ENCODE data around the gene SGCB. TPM values are rescaled to one million over a fixed set of nuclear protein-coding genes. Genes with fewer than 3 reads are reported as not detected.
A peak's percentile ranks its signal among the peaks of the same experiment; 100 is the strongest.
"Not testable (repeated sequence)": the region's sequence is repeated elsewhere in the genome, so short reads cannot be mapped to it uniquely, and the experiment has no call there.

Gene SGCB, protein sequence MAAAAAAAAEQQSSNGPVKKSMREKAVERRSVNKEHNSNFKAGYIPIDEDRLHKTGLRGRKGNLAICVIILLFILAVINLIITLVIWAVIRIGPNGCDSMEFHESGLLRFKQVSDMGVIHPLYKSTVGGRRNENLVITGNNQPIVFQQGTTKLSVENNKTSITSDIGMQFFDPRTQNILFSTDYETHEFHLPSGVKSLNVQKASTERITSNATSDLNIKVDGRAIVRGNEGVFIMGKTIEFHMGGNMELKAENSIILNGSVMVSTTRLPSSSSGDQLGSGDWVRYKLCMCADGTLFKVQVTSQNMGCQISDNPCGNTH
- total RNA-seq (10 to 100 TPM; 15.3 to 16.9 TPM), polyA plus RNA-seq (4.9 TPM)

DNA sequence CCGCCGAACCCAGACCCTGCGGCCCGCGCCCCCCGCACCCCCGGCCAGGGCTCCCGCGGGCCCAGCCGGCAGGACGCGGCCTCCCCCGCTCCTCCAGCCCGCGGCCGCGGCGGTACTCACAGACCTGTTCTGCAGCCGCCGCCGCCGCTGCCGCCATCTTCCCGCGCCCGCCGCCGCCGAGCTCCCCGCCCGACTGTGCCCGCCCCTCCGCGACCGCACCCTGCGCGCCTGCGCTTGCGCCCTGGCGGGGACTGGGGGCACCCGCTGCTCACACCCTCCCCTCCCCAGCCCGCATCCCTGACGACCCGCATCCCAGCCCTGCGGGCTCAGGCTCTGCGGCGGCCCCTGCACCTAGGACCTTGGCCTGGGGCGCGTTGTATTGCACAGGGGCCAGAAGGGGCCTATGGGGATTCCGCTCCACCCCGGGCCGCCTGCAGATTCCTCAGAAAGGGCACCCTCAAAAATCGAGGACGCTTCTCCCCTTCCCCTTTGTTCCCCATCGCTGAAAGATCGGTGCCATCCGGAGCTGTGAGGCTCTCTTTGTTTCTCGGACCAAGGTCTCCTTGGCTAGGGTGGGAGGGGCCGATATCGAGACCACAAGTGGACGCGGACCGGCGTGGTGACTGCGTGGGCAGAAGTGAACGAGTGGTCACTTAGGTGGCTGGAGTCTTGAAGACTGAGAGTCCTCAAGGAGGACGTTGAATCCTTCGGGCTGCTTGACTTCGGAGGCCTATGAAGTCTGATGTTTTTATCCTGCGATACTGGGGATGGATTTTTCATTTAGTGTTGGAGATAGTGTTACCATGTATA, at the start of gene SGCB:
TSS of gene SGCB (minus strand) at position 197 of the 810 bp plus-strand sequence. CDS start at position 157, 40 bp downstream.
- H3K4me1 ChIP-seq (ENCODE audit: insufficient read depth, low read length) = peaks cover 9% of the 10 kb centered on the region
- ChIA-PET CTCF (interaction anchor here (1.9 to 2.1 kb wide), 2 partner anchors 12 to 207 kb away, joined by 7 to 8 read pairs; no protein-coding TSS in a partner anchor), POLR2A (interaction anchor here (0.7 to 1.5 kb wide), 2 partner anchors 194 to 195 kb away, joined by 3 to 5 read pairs; partner anchors contain the start of gene DCUN1D4)
- peak; percentile 55 to 80 (median 71) for DNase-seq
- Mint-ChIP-seq H3K27me3 (peaks cover 3 to 10% of the 10 kb centered on the region in 2 donors), H3K4me3 (peak within 1 kb of the TSS; percentile 80 to 98 (median 88)), H3K27ac (peak within 1 kb of the TSS; percentile 4 to 96 (median 68)), H3K4me1 (peaks cover 26 to 39% (median 31%) of the 10 kb centered on the region in 3 donors), H3K9me3 (no peaks in the 10 kb centered on the region), H3K36me3 (peaks cover 0 to 4% (median 0%) of the 10 kb centered on the region in 3 donors)
- H3K27me3 ChIP-seq (ENCODE audit: insufficient read depth, low read length, poor library complexity, severe bottlenecking) = no peaks in the 10 kb centered on the region
- peak within 1 kb of the TSS; percentile 62 for H3K4me3 ChIP-seq (ENCODE audit: low read length)
- H3K36me3 ChIP-seq (ENCODE audit: insufficient read depth, low read length) = no peaks in the 10 kb centered on the region
- no peak within 1 kb of the TSS for H3K27ac ChIP-seq (ENCODE audit: low read depth, low read length)
- no peaks in the 10 kb centered on the region for H3K9me3 ChIP-seq (ENCODE audit: low read length)

DNA sequence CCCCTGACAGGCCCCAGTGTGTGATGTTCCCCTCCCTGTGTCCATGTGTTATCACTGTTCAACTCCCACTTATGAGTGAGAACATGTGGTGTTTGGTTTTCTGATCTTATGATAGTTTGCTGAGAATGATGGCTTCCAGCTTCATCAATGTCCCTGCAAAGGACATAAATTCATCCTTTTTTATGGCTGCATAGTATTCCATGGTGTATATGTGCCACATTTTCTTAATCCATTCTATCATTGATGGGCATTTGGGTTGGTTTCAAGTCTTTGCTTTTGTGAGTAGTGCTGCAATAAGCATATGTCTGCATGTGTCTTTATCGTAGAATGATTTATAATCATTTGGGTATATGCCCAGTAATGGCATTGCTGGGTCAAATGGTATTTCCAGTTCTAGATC, 48.3 kb upstream of the SGCB start:
- H3K4me3 ChIP-seq (ENCODE audit: low read length); H3K9me3 Mint-ChIP-seq; H3K27ac ChIP-seq (ENCODE audit: low read depth, low read length); H3K4me1 ChIP-seq (ENCODE audit: insufficient read depth, low read length); POLR2A ChIA-PET; H3K4me1 Mint-ChIP-seq; CTCF ChIA-PET; H3K27me3 ChIP-seq (ENCODE audit: insufficient read depth, low read length, poor library complexity, severe bottlenecking); H3K9me3 ChIP-seq (ENCODE audit: low read length); H3K36me3 Mint-ChIP-seq; H3K36me3 ChIP-seq (ENCODE audit: insufficient read depth, low read length); DNase-seq; H3K27ac Mint-ChIP-seq; H3K4me3 Mint-ChIP-seq: not testable (repeated sequence)
- peaks cover 1 to 23% of the 10 kb centered on the region in 2 donors for H3K27me3 Mint-ChIP-seq

DNA sequence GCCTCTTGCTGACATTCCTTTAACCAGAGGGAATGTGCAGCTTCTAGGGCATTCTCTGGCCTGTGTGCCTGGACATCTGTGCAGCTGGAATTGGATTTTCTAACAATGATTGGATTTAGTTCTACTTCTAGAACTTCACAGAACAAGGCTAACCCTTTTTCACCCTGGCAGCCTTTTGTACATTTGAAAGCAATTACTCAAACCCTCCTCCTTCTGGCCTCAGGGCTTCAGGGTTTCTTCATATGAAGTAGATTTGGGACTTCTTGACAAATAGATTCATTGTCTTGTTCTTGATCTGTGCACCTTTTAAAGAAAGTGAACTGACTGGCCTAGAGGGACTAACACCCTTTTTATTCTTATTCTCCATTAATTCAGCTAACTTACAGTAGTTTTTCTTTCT, 43.1 kb upstream of the SGCB start:
- CTCF ChIA-PET = no interaction called here
- Histone ChIP-seq H3K4me1 (ENCODE audit: insufficient read depth, low read length) (no peaks in the 10 kb centered on the region), H3K4me3 (ENCODE audit: low read length) (no peak overlapping the region), H3K27ac (ENCODE audit: low read depth, low read length) (no peak overlapping the region), H3K36me3 (ENCODE audit: insufficient read depth, low read length) (no peaks in the 10 kb centered on the region), H3K9me3 (ENCODE audit: low read length) (no peaks in the 10 kb centered on the region), H3K27me3 (ENCODE audit: insufficient read depth, low read length, poor library complexity, severe bottlenecking) (no peaks in the 10 kb centered on the region)
- Mint-ChIP-seq H3K27ac (no peak overlapping the region), H3K36me3 (no peaks in the 10 kb centered on the region), H3K4me3 (no peak overlapping the region), H3K9me3 (peaks cover 0 to 3% (median 0%) of the 10 kb centered on the region in 5 donors), H3K4me1 (no peaks in the 10 kb centered on the region), H3K27me3 (peaks cover under 1 to 46% of the 10 kb centered on the region in 2 donors)
- no peak for DNase-seq
- POLR2A ChIA-PET = no interaction called here

- Mint-ChIP-seq H3K36me3 (no peaks in the 10 kb centered on the region), H3K4me3 (no peak overlapping the region)
These were observed 41.6 kb upstream of the SGCB start for GRCh38 chr4:52079659-52080058.

DNA sequence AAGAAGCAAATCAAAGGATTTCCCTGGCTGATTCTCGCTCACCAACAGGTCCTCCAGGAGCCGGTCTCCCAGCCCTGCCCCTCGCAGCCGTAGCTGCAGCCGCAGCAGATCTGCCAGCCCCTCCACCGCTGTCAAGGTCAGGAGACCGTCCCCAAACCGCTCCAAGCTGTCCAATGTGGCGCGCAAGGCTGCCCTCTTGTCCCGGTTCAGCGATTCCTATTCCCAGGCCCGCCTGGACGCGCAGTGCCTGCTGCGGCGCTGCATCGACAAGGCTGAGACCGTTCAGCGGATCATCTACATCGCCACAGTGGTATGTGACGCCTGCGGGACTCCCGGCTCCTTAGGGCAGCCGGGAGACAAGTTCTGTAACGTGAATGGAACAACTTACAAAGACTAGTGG, 38.6 kb upstream of the SGCB start:
- ChIA-PET CTCF (no interaction called here), POLR2A (no interaction called here)
- Histone ChIP-seq H3K36me3 (ENCODE audit: insufficient read depth, low read length) (no peaks in the 10 kb centered on the region), H3K4me3 (ENCODE audit: low read length) (no peak overlapping the region), H3K4me1 (ENCODE audit: insufficient read depth, low read length) (no peaks in the 10 kb centered on the region), H3K9me3 (ENCODE audit: low read length) (no peaks in the 10 kb centered on the region), H3K27me3 (ENCODE audit: insufficient read depth, low read length, poor library complexity, severe bottlenecking) (no peaks in the 10 kb centered on the region), H3K27ac (ENCODE audit: low read depth, low read length) (no peak overlapping the region)
- no peak for DNase-seq
- H3K36me3 Mint-ChIP-seq = no peaks in the 10 kb centered on the region
- H3K27me3 Mint-ChIP-seq = peaks cover 15 to 65% of the 10 kb centered on the region in 2 donors
- H3K4me3 Mint-ChIP-seq = peak overlapping the region in 1 of 7 donors; percentile 20
- no peaks in the 10 kb centered on the region for H3K4me1 Mint-ChIP-seq
- H3K27ac Mint-ChIP-seq = no peak overlapping the region
- no peaks in the 10 kb centered on the region for H3K9me3 Mint-ChIP-seq

More at GRCh38 chr4:52079659-52080058, 41.6 kb upstream of the SGCB start:
- ChIA-PET CTCF (no interaction called here), POLR2A (no interaction called here)
- Mint-ChIP-seq H3K27ac (no peak overlapping the region), H3K27me3 (peaks cover 6 to 58% of the 10 kb centered on the region in 2 donors), H3K9me3 (peaks cover 0 to 3% (median 0%) of the 10 kb centered on the region in 5 donors), H3K4me1 (no peaks in the 10 kb centered on the region)
- H3K27me3 ChIP-seq (ENCODE audit: insufficient read depth, low read length, poor library complexity, severe bottlenecking) = no peaks in the 10 kb centered on the region
- H3K9me3 ChIP-seq (ENCODE audit: low read length) = no peaks in the 10 kb centered on the region
- no peak for DNase-seq
- no peaks in the 10 kb centered on the region for H3K4me1 ChIP-seq (ENCODE audit: insufficient read depth, low read length)
- H3K4me3 ChIP-seq (ENCODE audit: low read length) = no peak overlapping the region
- no peak overlapping the region for H3K27ac ChIP-seq (ENCODE audit: low read depth, low read length)
- H3K36me3 ChIP-seq (ENCODE audit: insufficient read depth, low read length) = no peaks in the 10 kb centered on the region

DNA sequence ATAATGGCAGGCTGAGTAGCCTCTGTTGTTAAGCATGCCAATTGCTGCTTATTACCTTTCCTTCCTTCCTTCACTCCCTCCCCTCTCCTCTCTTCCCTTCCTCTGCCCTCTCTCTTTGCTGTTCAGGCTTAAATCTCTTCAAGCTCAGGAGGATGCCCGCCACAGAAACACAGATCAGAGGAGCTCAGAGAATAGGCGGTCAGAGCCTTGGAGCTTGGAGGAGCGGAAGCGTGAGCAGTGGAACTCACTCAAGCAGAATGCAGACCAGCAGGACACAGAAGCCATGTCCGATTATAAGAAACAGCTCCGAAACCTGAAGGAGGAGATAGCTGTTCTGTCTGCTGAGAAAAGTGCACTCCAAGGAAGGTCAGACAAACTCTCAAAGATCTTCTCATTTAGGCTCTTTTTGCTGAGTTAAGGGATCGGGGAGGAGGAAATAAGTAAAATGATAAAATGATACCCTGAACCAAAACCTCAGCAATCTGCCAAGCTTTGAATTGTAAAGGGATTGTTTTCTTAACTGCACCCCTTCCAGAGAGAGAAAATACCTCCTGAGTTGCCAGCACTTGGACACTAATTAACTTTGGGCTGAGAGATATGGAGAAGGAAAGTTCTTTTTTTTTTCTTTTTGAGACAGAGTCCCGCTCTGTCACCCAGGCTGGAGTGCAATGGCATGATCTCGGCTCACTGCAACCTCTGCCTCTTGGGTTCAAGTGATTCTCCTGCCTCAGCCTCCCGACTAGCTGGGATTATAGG, 33.9 kb upstream of the SGCB start:
- ChIA-PET CTCF (no interaction called here), POLR2A (no interaction called here)
- Mint-ChIP-seq H3K4me1 (no peaks in the 10 kb centered on the region), H3K27me3 (peaks cover 19 to 64% of the 10 kb centered on the region in 2 donors), H3K36me3 (no peaks in the 10 kb centered on the region), H3K27ac (no peak overlapping the region), H3K4me3 (no peak overlapping the region), H3K9me3 (peaks cover 0 to 2% (median 0%) of the 10 kb centered on the region in 5 donors)
- no peak for DNase-seq
- H3K9me3 ChIP-seq (ENCODE audit: low read length) = no peaks in the 10 kb centered on the region
- H3K36me3 ChIP-seq (ENCODE audit: insufficient read depth, low read length) = no peaks in the 10 kb centered on the region
- no peaks in the 10 kb centered on the region for H3K4me1 ChIP-seq (ENCODE audit: insufficient read depth, low read length)
- H3K27me3 ChIP-seq (ENCODE audit: insufficient read depth, low read length, poor library complexity, severe bottlenecking) = no peaks in the 10 kb centered on the region
- H3K27ac ChIP-seq (ENCODE audit: low read depth, low read length) = no peak overlapping the region
- no peak overlapping the region for H3K4me3 ChIP-seq (ENCODE audit: low read length)

GRCh38 chr4:52069571-52069970, 31.5 kb upstream of the SGCB start:
- no peaks in the 10 kb centered on the region for H3K36me3 Mint-ChIP-seq
- H3K4me3 Mint-ChIP-seq = no peak overlapping the region
- no peak for DNase-seq
- Histone ChIP-seq H3K4me3 (ENCODE audit: low read length) (no peak overlapping the region), H3K4me1 (ENCODE audit: insufficient read depth, low read length) (no peaks in the 10 kb centered on the region), H3K27ac (ENCODE audit: low read depth, low read length) (no peak overlapping the region), H3K36me3 (ENCODE audit: insufficient read depth, low read length) (no peaks in the 10 kb centered on the region), H3K9me3 (ENCODE audit: low read length) (no peaks in the 10 kb centered on the region), H3K27me3 (ENCODE audit: insufficient read depth, low read length, poor library complexity, severe bottlenecking) (no peaks in the 10 kb centered on the region)
- peaks cover 15 to 60% of the 10 kb centered on the region in 2 donors for H3K27me3 Mint-ChIP-seq
- H3K9me3 Mint-ChIP-seq = peaks cover 0 to 2% (median 0%) of the 10 kb centered on the region in 5 donors
- no peaks in the 10 kb centered on the region for H3K4me1 Mint-ChIP-seq
- ChIA-PET POLR2A (no interaction called here), CTCF (no interaction called here)
- H3K27ac Mint-ChIP-seq = no peak overlapping the region

Measured in CD8-positive, alpha-beta memory T cell (primary cell).